Mucosa of descending colon (tissue), 3 donors: ENCODE measurements around the gene RIPOR3. TPM values are rescaled to one million over a fixed set of nuclear protein-coding genes. Genes with fewer than 3 reads are reported as not detected.
"Not testable (repeated sequence)": the region's sequence is repeated elsewhere in the genome, so short reads cannot be mapped to it uniquely, and the experiment has no call there.

Source experiments
- ATAC-seq: fragments of 200-7000 bp; cut with Tn5 transposase; one replicate; pipeline ENCODE4 v1.9.1; 2020; ENCODE audit warnings: mild to moderate bottlenecking, moderate library complexity
- DNase-seq, 3 donors: peaks; one replicate each; pipeline ENCODE4 v3.0.0-alpha.2; 2020
- H3K36me3 ChIP-seq: fragments of 200-600 bp; one replicate; pipeline ENCODE4 v1.8.0; 2021; ENCODE audit warnings: low read depth, mild to moderate bottlenecking
- H3K4me1 ChIP-seq: fragments of 200-600 bp; one replicate; pipeline ENCODE4 v1.8.0; 2021; ENCODE audit warnings: low read depth, mild to moderate bottlenecking
- H3K4me3 ChIP-seq: fragments of 200-600 bp; one replicate; pipeline ENCODE4 v1.8.0; 2021; ENCODE audit warnings: mild to moderate bottlenecking
- H3K9me3 ChIP-seq: fragments of 200-600 bp; one replicate; pipeline ENCODE4 v1.8.0; 2021; ENCODE audit warnings: mild to moderate bottlenecking
- CTCF ChIP-seq: fragments of 200-600 bp; IDR thresholded peaks from one replicate; pipeline ENCODE4 v1.8.0; 2022; ENCODE audit warnings: antibody characterized with exemption, mild to moderate bottlenecking
- intact Hi-C, 2 donors: fragments of 100-400 bp; cut with DNase I in 1 of 2; cut with micrococcal nuclease in 1 of 2; formaldehyde crosslinking; loops; one replicate each; pipeline versions ENCODE4 v1.11.0 to v1.11.1; 2022; cut with DNase I, micrococcal nuclease
- total RNA-seq, 3 donors: library from RNA; stranded (reverse); fragmentation: NEBNext Ultra II Directional in 2 of 3; extraction: Animal tissue kit (Norgen Biotek cat#: 25700) in 2 of 3; gene quantifications; one replicate each; pipeline versions ENCODE4 v1.2.1 to v1.2.4, GENCODE V29; 2021 to 2023
- donor health status: DM: no; HTN: no; CAD: no; lungs with moderate emphysema.
- donor health status: DM: no; HTN: no; CAD: no.
- donor health status: DM: no; HTN: yes; CAD: no.

RIPOR3 gene
- total RNA-seq, 3 donors from 2014 or later = 2.2 to 13.4 (median 5.8) TPM

- no peak for ATAC-seq
- Histone ChIP-seq H3K9me3 (no peaks in the 10 kb centered on the region), H3K4me1 (no peaks in the 10 kb centered on the region), H3K4me3 (no peak overlapping the region), H3K36me3 (no peaks in the 10 kb centered on the region)
- intact Hi-C loops = no loop called here
- TF ChIP-seq CTCF = no peak
- DNase-seq = no peak
These were observed 25.2 kb upstream of the RIPOR3 start for GRCh38 chr20:50716518-50716917.

GRCh38 chr20:50715694-50716093 is 24.4 kb upstream of the RIPOR3 start:
- ATAC-seq = no peak
- Histone ChIP-seq H3K9me3 (no peaks in the 10 kb centered on the region), H3K4me1 (peaks cover 3% of the 10 kb centered on the region), H3K36me3 (no peaks in the 10 kb centered on the region), H3K4me3 (no peak overlapping the region)
- intact Hi-C loops = no loop called here
- no peak for TF ChIP-seq CTCF
- no peak for DNase-seq

GRCh38 chr20:50714426-50714825 is 23.1 kb upstream of the RIPOR3 start:
- ATAC-seq, H3K4me3 ChIP-seq, H3K4me1 ChIP-seq, DNase-seq, H3K36me3 ChIP-seq, H3K9me3 ChIP-seq, intact Hi-C loops: not testable (repeated sequence)

- Histone ChIP-seq H3K4me1 (peaks cover 3% of the 10 kb centered on the region), H3K4me3 (no peak overlapping the region), H3K9me3 (no peaks in the 10 kb centered on the region), H3K36me3 (no peaks in the 10 kb centered on the region)
- ATAC-seq (peak; percentile 51), DNase-seq (no peak)
- intact Hi-C loops = no loop called here
- TF ChIP-seq CTCF = no peak
These were observed 22.3 kb upstream of the RIPOR3 start for GRCh38 chr20:50713657-50714101.

- Histone ChIP-seq H3K4me3 (no peak overlapping the region), H3K9me3 (no peaks in the 10 kb centered on the region), H3K36me3 (no peaks in the 10 kb centered on the region), H3K4me1 (peaks cover 3% of the 10 kb centered on the region)
- ATAC-seq (no peak), DNase-seq (no peak)
- intact Hi-C loops = no loop called here
- no peak for TF ChIP-seq CTCF
These were observed 21.7 kb upstream of the RIPOR3 start for GRCh38 chr20:50712771-50713656.

GRCh38 chr20:50711113-50711825 is 19.9 kb upstream of the RIPOR3 start:
- H3K36me3 ChIP-seq = no peaks in the 10 kb centered on the region
- DNase-seq (no peak), ATAC-seq (no peak)
- intact Hi-C loops = no loop called here
- peaks cover 3% of the 10 kb centered on the region for H3K4me1 ChIP-seq
- TF ChIP-seq CTCF = no peak
- no peaks in the 10 kb centered on the region for H3K9me3 ChIP-seq
- no peak overlapping the region for H3K4me3 ChIP-seq
